NOMO-1 (cell line): ENCODE data around the gene ZSWIM6.

Source experiments
- DNase-seq, 2 experiments: peaks; one replicate each; lab custom pipeline; 2025; ENCODE audit not compliant: unreplicated experiment in 2 of 2; lab: John Stamatoyannopoulos, UW

Gene ZSWIM6

DNA sequence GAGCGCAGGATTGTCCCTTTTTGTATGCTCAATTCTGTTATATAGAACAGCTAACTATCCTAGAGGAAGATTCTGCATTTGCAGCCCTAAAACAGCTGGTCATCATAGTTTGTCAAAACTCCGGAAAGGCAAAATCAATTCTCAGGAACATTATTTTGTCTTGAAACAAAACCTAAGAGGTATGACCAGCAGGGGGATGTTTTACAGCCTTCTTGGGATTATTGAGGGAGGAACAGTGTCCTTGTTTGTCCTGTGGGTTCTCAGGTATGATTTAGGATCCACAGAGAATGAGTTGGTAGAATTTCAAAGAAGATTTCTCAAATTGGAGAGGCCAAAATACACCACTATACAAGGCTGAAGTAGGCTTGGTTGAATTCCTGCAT, 136.4 kb downstream of the ZSWIM6 start:
- DNase-seq: no peak

DNA sequence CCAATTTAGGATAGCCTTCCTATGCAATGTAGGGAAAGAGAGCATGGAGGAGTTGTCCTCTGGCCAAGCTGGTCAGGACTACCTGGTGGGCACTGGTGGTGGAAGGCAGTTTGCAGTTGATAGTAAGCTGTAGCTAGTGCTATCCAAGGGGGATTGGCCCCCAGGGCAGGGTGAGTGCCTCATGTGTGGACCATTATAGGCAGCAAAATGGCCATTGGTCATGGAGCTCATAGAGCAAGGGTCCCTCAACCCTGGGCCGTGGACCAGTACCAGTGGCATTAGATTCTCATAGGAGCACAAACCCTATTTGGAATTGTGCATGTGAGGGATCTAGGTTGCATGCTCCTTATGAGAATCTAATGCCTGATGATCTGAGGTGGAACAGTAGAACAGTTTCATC, 139.3 kb downstream of the ZSWIM6 start:
- DNase-seq: no peak

DNA sequence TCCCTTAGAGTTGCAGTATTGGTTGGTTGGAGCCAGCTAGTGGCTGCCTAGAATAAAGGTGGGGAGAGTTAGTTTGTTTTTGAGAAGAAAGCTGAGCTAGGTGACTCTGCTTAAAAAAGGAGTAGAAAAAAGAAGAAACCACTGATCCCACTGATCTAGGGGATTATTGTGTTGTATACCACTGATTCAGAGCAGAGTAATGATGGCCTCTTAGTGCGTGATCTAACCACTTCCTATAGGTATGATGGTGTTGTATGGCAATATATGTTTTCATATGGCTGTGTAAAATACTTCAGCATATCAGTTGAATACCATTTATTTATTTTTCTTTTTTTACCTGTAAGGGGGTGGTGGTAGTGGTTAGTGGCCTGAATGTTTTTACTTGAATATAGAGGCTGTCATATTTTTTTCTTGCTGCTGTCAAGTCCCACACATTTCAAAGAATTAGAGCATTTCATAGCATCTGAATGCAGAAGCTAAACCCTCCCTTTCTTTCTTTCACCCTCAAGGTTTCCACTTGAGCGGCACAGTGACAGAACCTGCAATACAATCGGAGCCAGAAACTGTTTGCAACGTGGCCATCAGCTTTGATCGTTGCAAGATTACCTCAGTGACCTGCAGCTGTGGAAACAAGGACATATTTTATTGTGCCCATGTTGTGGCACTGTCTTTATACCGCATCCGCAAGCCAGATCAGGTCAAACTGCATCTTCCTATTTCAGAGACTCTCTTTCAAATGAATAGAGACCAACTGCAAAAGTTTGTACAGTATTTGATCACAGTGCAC, 140.3 kb downstream of the ZSWIM6 start:
- DNase-seq: no peak

DNA sequence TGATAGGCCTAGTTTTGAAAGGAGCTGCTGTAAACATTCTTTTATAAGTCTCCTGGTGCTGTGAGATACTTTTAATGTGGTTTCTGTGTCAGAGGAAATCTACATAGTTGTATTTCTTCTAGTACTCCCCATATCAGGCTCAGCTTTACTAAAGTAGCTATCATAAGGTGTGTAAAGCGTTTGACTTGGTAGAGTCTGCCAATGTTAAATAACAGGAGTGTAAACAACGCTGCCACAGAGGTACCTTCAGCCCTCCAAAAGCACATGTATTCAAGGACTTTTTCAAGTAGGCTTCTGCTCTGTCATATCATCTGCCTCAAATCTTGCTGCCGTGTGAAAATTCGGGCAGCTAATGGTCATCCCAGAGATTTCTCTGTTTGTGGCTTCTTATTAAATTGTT, 142.7 kb downstream of the ZSWIM6 start:
- no peak for DNase-seq

GRCh38 chr5:61477788-61478187, 145.7 kb downstream of the ZSWIM6 start:
- no peak for DNase-seq

DNA sequence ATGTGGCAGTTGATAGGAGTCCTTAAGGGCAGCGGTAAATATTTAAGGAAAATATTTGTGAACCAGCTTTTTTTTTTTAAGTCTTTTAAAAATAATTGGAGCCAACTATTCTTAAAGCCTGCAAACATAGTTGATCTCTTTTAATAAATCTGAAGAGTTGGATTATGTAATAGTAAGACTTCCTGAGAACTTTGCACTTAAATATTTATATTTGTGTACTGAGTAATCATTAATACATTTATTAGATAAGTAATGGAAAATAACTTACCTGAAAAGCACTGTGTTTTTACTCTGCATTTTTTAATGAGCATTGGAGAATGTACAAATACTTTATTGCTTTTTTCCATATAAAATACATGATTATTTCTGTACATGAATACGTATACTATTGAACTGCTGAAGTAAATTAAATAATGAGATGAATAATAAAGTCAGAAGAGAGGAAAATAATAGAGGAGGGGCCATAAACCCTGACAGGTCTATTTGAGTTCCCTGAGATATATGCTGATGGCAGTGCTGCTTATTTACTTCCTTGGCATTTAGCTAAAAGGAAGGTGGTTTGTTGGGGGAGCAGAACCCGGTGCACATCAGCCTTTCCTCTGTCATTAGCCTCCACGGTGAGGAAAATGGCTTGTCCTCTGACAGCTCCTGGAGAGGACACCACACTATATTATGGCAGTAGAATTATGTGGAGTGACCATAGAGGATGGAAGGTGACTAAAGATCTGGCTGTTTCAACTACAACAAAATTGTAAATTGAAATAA, 148.0 kb downstream of the ZSWIM6 start:
- DNase-seq: no peak

- no peak for DNase-seq
These were observed 150.9 kb downstream of the ZSWIM6 start for GRCh38 chr5:61482980-61483379.

DNA sequence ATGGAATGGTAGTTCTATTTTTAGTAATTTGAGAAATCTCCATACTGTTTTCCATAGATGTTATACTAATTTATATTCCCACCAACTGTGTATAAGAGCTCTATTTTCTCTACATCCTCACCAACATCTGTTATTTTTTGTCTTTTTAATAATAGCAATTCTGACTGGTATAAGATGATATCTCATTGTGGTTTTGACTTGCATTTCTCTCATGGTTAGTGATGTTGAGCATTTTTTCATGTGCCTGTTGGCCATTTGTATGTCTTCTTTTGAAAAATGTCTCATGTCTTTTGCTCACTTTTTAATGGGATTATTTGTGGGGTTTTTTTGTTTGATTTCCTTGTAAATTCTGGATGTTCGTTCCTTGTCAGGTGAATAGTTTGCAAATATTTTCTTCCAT, 154.4 kb downstream of the ZSWIM6 start:
- no peak for DNase-seq

DNA sequence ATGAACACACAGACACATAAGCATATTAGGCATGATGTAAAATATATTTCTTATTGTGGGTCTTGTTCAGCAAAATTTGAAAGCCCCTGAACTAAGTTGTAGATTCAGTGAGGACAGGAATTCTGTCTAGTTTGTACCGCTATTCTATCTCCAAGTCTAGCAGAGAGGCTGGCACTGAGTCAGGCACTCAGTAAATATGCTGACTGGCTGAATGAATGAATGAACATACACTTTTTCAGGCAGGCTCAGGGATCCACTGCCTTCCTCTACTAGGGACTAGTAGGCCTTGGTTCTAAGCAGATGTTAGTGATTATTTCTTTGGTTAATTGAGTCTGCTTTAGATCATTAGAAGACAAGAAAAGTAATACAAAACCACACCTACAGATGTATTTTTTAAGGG, 157.5 kb downstream of the ZSWIM6 start:
- no peak for DNase-seq

- DNase-seq: no peak
These were observed 159.8 kb downstream of the ZSWIM6 start for GRCh38 chr5:61491861-61492260.

- no peak for DNase-seq
These were observed 161.9 kb downstream of the ZSWIM6 start for GRCh38 chr5:61493973-61494372.

DNA sequence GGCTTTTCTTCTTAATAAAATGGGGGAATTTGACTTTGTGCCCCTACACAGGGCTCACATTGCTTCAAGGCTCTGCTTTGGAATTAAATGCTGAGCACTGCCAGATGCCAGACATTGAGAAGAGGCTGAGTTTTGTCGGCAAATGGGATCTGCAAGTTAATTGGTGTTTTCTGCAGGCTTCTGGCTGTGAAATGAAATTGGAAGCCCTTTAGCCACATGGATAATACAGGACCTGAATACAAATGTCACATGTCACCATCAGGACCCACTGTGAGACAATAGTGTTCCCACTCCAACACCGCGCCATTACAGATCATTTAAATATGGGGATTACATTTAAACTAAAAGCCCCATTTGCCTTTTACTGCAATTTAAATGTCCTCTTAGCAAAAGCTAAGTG, 164.4 kb downstream of the ZSWIM6 start:
- DNase-seq: no peak

DNA sequence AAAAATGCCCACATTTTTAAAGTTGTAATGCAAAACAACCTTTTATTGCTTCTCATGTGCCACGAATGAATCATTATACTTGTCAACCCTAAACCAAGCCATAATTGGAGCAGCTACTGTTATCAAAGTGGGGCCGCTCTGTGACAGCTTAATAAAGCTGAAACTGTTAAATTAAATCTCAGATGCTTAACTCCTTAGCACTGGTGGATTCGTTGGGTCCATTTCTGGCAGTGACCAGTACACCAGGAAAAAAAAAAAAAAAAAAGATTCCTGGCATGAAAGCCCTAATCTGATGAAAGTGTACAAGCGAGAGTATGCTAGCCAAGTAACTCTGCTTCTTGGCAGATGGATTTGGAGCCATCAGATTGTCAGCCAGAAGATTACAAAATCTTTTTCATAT, 164.8 kb downstream of the ZSWIM6 start:
- DNase-seq: no peak

DNA sequence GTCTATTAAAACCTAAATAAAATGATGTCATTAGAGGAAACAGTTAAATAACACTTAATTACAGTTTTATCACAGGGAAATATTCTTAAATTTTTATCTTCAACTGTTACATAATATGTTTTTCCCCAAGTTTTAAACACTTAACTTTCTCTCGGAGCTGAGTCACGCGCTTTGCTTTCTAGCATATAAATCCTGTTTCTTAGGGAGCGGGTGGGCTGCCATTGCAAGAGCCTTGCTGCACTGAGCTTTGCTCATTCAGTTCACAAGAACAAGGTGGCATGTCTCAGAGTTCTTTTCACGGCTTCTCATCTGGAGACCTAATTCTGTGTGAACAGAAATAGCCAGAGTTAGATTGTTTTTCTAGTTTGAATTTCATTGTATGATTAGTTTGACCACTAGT, 166.1 kb downstream of the ZSWIM6 start:
- no peak for DNase-seq

DNA sequence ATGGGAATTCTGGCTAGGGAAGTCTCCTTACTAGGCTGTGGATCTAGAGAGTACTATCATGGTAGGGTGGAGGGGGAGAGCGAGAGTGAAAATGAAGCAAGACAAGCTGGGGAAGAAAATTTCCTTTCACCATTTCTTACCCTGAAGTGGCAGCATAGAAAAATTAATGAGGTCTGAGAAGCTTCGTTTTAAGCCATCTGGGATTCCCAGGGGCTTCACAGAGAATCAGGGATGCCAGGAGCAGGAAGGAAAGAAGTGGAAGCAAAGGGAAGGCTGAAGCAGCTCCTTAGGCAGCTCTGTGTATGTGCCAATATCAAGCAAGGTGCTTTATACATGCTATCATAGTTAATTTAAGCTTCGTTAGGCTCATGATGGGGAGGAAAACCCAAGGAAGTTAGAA, 169.9 kb downstream of the ZSWIM6 start:
- no peak for DNase-seq

GRCh38 chr5:61504143-61504770, 172.2 kb downstream of the ZSWIM6 start:
- no peak for DNase-seq

DNA sequence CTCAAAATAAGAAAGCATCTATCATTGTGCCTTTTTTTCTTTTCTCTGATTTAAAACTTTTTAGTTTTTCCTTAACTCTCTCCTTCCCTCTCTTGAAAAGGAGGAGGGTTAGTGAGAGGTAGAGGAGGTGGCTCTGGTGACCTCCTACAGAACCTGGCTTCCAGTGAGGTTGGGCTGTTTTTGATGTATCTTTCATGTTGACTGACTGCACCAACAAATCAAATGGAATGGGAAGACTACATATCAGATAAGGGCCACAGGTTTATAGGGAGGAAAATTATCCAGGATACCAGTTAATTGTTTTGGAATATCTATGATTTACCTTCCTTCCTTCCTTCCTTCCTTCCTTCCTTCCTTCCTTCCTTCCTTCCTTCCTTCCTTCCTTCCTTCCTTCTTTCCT, 173.2 kb downstream of the ZSWIM6 start:
- DNase-seq: no peak

- DNase-seq: no peak
These were observed 175.2 kb downstream of the ZSWIM6 start for GRCh38 chr5:61507232-61507631.

GRCh38 chr5:61516946-61517345, 184.9 kb downstream of the ZSWIM6 start:
- DNase-seq: no peak

- no peak for DNase-seq
These were observed 187.7 kb downstream of the ZSWIM6 start for GRCh38 chr5:61519728-61520277.

GRCh38 chr5:61523073-61523472, 191.0 kb downstream of the ZSWIM6 start:
- DNase-seq: no peak

GRCh38 chr5:61523997-61524396, 191.9 kb downstream of the ZSWIM6 start:
- DNase-seq: no peak
